Lower leg skin (tissue), 4 donors: Measurements from ENCODE around the gene RPH3AL. TPM values are rescaled to one million over a fixed set of nuclear protein-coding genes. Genes with fewer than 3 reads are reported as not detected.

Experiments
- DNase-seq, 2 donors: peaks; one replicate each; pipeline ENCODE4 v3.0.0-alpha.2; 2019; ENCODE audit warnings: low spot score in 2 of 2
- H3K4me3 ChIP-seq: fragments of 200-600 bp; sonication (generic); 2 replicates; pipeline ENCODE4 v1.5.1; 2017; ENCODE audit warnings: mild to moderate bottlenecking, low read depth; ENCODE audit not compliant: poor library complexity, severe bottlenecking
- CTCF ChIP-seq, 3 donors: fragments of 450-650 bp; IDR thresholded peaks; one replicate each; pipeline ENCODE4 v1.5.1; 2016; ENCODE audit warnings: antibody characterized with exemption in 3 of 3, mild to moderate bottlenecking in 3 of 3, moderate library complexity in 2 of 3
- POLR2A ChIP-seq, 2 donors: fragments of 450-650 bp; IDR thresholded peaks; one replicate each; pipeline ENCODE4 v1.6.1; 2016 to 2017; ENCODE audit warnings: antibody characterized with exemption in 2 of 2, mild to moderate bottlenecking in 1 of 2, moderate library complexity in 1 of 2
- WGBS, 2 donors: methylation state at CpG; one replicate each; pipeline ENCODE4 v1.1.5; 2018; 5-methylcytosine and 5-hydroxymethylcytosine counted together
- intact Hi-C: fragments of 100-400 bp; cut with DNase I; formaldehyde crosslinking; loops from one replicate; pipeline ENCODE4 v1.15.0; 2023; ENCODE audit warnings: low total_unique reads
- total RNA-seq, 4 donors: library from RNA; depleted of rRNA; stranded (reverse); fragments of >200 nt; gene quantifications; one replicate each; pipeline ENCODE4 v1.1.0, GENCODE V29; 2016

Gene RPH3AL
- total RNA-seq, 4 donors from 2014 or later: 8.6 to 22.9 (median 15.9) TPM

DNA sequence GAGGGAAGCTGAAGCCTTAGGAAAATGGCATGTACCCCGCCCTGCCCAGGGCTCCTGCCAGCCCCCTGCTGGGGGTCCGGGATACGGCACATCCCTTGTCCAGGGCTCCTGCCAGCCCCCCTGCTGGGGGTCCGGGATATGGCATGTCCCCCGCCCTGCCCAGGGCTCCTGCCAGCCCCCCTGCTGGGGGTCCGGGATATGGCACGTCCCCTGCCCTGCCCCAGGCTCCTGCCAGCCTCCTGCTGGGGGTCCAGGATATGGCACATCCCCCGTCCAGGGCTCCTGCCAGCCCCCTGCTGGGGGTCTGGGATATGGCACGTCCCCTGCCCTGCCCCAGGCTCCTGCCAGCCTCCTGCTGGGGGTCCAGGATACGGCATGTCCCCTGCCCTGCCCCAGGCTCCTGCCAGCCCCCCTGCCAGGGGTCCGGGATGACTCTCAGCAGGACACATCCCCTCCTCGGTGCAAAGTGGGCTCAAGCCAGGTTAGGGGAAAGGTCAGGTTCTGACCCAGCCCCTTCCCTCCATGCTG lies 43.2 kb downstream of the RPH3AL start:
- intact Hi-C loops: no loop called here
- TF ChIP-seq CTCF (IDR thresholded peaks at IDR 0.05): no peak
- no peak for TF ChIP-seq POLR2A (IDR thresholded peaks at IDR 0.05)
- 61 to 64% methylated on average over 5 to 10 of the region's 12 CpGs for WGBS, 2 donors
- H3K4me3 ChIP-seq: no peak overlapping the region
- DNase-seq: no peak

DNA sequence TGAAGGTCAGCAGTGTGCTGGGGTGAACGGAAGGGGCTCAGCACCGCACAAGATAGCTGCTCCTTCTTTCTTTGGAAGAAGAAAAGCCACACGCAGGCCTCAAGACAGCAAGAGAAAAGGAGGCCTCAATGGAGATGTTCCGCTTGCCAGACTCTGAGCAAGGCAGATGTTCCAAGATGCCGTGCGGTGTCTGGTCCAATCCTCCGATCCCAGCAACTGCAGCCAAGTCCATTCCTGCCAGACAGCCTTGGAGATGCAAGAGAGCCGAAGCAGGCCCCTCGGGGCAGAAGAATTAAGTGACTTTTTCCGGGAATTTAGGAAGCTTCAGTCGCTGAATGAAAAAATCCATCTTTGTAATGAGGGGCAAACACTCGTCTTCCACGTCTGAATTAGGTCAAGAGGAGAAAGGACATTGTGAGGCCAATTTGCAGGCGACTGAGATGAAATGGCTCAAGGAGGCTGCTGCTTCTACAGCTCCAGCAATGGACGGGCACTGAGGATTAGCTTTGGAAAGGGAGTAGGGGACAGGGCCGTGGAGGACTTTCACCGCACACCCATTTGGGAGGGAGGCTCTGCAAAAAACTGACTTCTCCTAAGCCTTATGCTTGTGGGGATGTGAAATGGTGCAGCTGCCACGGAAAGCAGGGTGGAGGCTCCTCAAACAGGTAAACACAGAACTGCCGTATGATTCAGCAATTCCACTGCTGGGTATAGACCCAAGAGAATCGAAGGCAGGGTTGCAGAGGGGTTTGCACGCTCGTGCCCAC lies 44.7 kb downstream of the RPH3AL start:
- no peak for DNase-seq
- no peak overlapping the region for H3K4me3 ChIP-seq
- WGBS, 2 donors: 38 to 41% methylated on average over 22 of the region's 22 CpGs
- TF ChIP-seq CTCF (IDR thresholded peaks at IDR 0.05) (no peak), POLR2A (IDR thresholded peaks at IDR 0.05) (no peak)
- intact Hi-C loops: no loop called here

GRCh38 chr17:307295-307691 lies 45.3 kb downstream of the RPH3AL start:
- no peak for DNase-seq
- intact Hi-C loops: no loop called here
- TF ChIP-seq POLR2A (IDR thresholded peaks at IDR 0.05) (no peak), CTCF (IDR thresholded peaks at IDR 0.05) (no peak)
- H3K4me3 ChIP-seq: no peak overlapping the region
- WGBS, 2 donors: 83 to 91% methylated on average over 9 to 12 of the region's 16 CpGs

DNA sequence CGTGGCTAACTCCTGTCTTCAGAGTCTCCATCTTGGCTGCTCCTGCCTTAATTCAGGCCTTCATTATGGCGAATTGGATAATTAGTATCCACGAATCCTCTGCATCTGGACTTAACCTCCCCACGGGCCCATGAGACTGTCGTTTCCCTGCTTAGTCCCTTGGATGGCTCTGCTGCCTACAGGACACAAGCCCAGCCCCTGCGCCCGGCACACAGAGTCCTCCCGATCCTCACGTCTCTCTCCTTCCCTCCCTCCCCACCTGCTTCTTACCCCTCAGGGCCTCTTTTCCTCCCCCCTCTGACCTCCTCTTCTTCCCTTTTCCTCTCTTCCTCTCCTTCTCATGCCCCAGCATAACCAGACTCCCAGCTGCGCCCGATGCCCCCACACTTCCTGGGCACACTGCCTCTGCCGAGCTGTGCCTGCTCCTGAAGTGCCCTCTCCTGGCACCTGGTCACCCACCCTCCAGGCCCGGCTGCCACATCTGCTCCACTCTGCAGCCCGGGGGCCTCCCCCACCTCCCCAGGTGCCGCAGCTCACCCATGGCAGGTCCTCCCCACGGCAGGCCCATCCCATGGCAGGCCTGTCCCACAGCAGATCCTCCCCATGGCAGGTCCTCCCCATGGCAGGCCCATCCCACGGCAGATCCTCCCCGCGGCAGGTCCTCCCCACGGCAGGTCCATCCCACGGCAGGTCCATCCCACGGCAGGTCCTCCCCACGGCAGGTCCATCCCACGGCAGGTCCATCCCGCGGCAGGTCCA lies 45.9 kb downstream of the RPH3AL start:
- TF ChIP-seq CTCF (IDR thresholded peaks at IDR 0.05): no peak
- TF ChIP-seq POLR2A (IDR thresholded peaks at IDR 0.05): no peak
- WGBS, 2 donors: 89 to 92% methylated on average over 16 to 23 of the region's 26 CpGs
- intact Hi-C loops: no loop called here
- no peak for DNase-seq
- H3K4me3 ChIP-seq: no peak overlapping the region

- TF ChIP-seq POLR2A (IDR thresholded peaks at IDR 0.05) (no peak), CTCF (IDR thresholded peaks at IDR 0.05) (no peak)
- WGBS, 2 donors: 91 to 98% methylated on average over 16 of the region's 16 CpGs
- DNase-seq: no peak
- no peak overlapping the region for H3K4me3 ChIP-seq
- intact Hi-C loops: no loop called here
These were observed 46.5 kb downstream of the RPH3AL start for GRCh38 chr17:306116-306515.
